A549 (cell line): ENCODE measurements around the gene OLR1. TPM values are rescaled to one million over a fixed set of nuclear protein-coding genes. Genes with fewer than 3 reads are reported as not detected.

ENCODE experiments used
- ATAC-seq, 2 experiments: fragments of 200-7000 bp in 1 of 2; fragments of >200 bp in 1 of 2; cut with Nextera tagmentation in 1 of 2; cut with Tn5 transposase in 1 of 2; 3 replicates each; pipeline versions ENCODE4 v1.8.0 to v1.9.1; 2018 to 2020; ENCODE audit warnings: mild to moderate bottlenecking in 1 of 2, moderate library complexity in 1 of 2
- CTCF ChIA-PET: fragments of 300-600 bp; sonication (Branson Sonifier 250); formaldehyde crosslinking; extraction: SDS; loops from one replicate; lab custom pipeline; 2021; ENCODE audit warnings: antibody characterized with exemption, inconsistent platforms; lab: Yijun Ruan, JAX
- POLR2A ChIA-PET: fragments of 350-600 bp; formaldehyde crosslinking; extraction: SDS; loops from one replicate; lab custom pipeline; 2021; ENCODE audit warnings: antibody characterized with exemption, inconsistent platforms; lab: Yijun Ruan, JAX
- DNase-seq, 2 experiments: peaks; one replicate each; pipeline versions ENCODE4 v3.0.0 to v3.0.0-alpha.2; 2011 to 2016; ENCODE audit warnings: low read depth in 1 of 2, low spot score in 1 of 2
- FAIRE-seq: peaks from 2 replicates; lab custom pipeline; 2011; peaks lifted over from hg19 to GRCh38; lab: Jason Lieb, UNC
- H3K27ac ChIP-seq, 2 experiments: fragments of >200 bp; sonication (Bioruptor Twin); formaldehyde crosslinking; 3 replicates each; pipeline ENCODE4 v1.5.1; 2016 to 2017
- H3K4me1 ChIP-seq: fragments of >200 bp; sonication (Bioruptor Twin); formaldehyde crosslinking; 3 replicates; pipeline ENCODE4 v1.6.1; 2016
- H3K4me2 ChIP-seq: fragments of >200 bp; sonication (Bioruptor Twin); formaldehyde crosslinking; 3 replicates; pipeline ENCODE4 v1.6.1; 2016
- H3K4me3 ChIP-seq: fragments of >200 bp; sonication (Bioruptor Twin); formaldehyde crosslinking; 3 replicates; pipeline ENCODE4 v1.5.1; 2016
- H3K9me3 ChIP-seq: fragments of >200 bp; sonication (Bioruptor Twin); formaldehyde crosslinking; 3 replicates; pipeline ENCODE4 v1.6.1; 2016
- BHLHE40 ChIP-seq: IDR thresholded peaks from 2 replicates; pipeline ENCODE4 v1.6.1; 2012; ENCODE audit warnings: low read depth, low read length, inconsistent platforms
- CBX2 ChIP-seq: fragments of 200-600 bp; sonication (generic); IDR thresholded peaks from 2 replicates; pipeline ENCODE4 v1.6.1; 2016; ENCODE audit warnings: low read depth, mild to moderate bottlenecking, borderline replicate concordance
- CBX8 ChIP-seq: fragments of 200-600 bp; sonication (generic); IDR thresholded peaks from 2 replicates; pipeline ENCODE4 v1.6.1; 2016
- CEBPB ChIP-seq, 2 experiments: fragments of >200 bp in 1 of 2; sonication (Bioruptor Twin) in 1 of 2; formaldehyde crosslinking in 1 of 2; IDR thresholded peaks; 2 replicates each; pipeline ENCODE4 v1.6.1; 2012 to 2016
- CHD2 ChIP-seq: fragments of 150-350 bp; IDR thresholded peaks from 2 replicates; pipeline ENCODE4 v1.6.1; 2014; ENCODE audit warnings: low read length; ENCODE audit not compliant: partially characterized antibody
- CHD4 ChIP-seq: fragments of 200-600 bp; sonication (generic); IDR thresholded peaks from 2 replicates; pipeline ENCODE4 v1.6.1; 2016; ENCODE audit warnings: antibody characterized with exemption, mild to moderate bottlenecking, borderline replicate concordance
- CTCF ChIP-seq: fragments of >200 bp; sonication (Bioruptor Twin); formaldehyde crosslinking; IDR thresholded peaks from 3 replicates; pipeline ENCODE4 v1.5.1; 2016
- EHF ChIP-seq: fragments of 250-450 bp; sonication (Bioruptor Pico); IDR thresholded peaks from 2 replicates; pipeline ENCODE4 v1.5.0; 2020; ENCODE audit warnings: mild to moderate bottlenecking
- FOSL2 ChIP-seq, 2 experiments: fragments of 450-650 bp in 1 of 2; fragments of >200 bp in 1 of 2; sonication (Bioruptor Twin) in 1 of 2; formaldehyde crosslinking; IDR thresholded peaks; 2 replicates each; pipeline versions ENCODE4 v1.5.0 to v1.6.1; 2016 to 2020; ENCODE audit warnings: mild to moderate bottlenecking in 1 of 2, moderate library complexity in 1 of 2
- HOXA7 ChIP-seq: fragments of 250-450 bp; sonication (Bioruptor Pico); IDR thresholded peaks from 2 replicates; pipeline ENCODE4 v1.5.0; 2020; ENCODE audit warnings: mild to moderate bottlenecking, moderate library complexity
- HOXB13 ChIP-seq: fragments of 250-450 bp; sonication (Bioruptor Pico); IDR thresholded peaks from 2 replicates; pipeline ENCODE4 v1.5.0; 2020; ENCODE audit warnings: low read depth, mild to moderate bottlenecking, moderate library complexity
- JUN ChIP-seq, 2 experiments: fragments of >200 bp; sonication (Bioruptor Twin); formaldehyde crosslinking; IDR thresholded peaks; 2 replicates in 1 of 2; 3 replicates in 1 of 2; pipeline ENCODE4 v1.6.1; 2016 to 2017
- KDM1A ChIP-seq: fragments of 200-600 bp; sonication (generic); IDR thresholded peaks from 2 replicates; pipeline ENCODE4 v1.6.1; 2016; ENCODE audit warnings: low read depth, mild to moderate bottlenecking
- MAFK ChIP-seq: fragments of 450-650 bp; IDR thresholded peaks from 2 replicates; pipeline ENCODE4 v1.6.1; 2014; ENCODE audit not compliant: partially characterized antibody
- NPAS2 ChIP-seq: fragments of 250-450 bp; sonication (Bioruptor Pico); IDR thresholded peaks from 2 replicates; pipeline ENCODE4 v1.8.0; 2022; ENCODE audit warnings: mild to moderate bottlenecking, moderate library complexity, borderline replicate concordance
- PHF8 ChIP-seq: fragments of 200-600 bp; sonication (generic); IDR thresholded peaks from 2 replicates; pipeline ENCODE4 v1.6.1; 2016; ENCODE audit warnings: low read depth, mild to moderate bottlenecking, antibody characterized with exemption, moderate library complexity, borderline replicate concordance
- REST ChIP-seq: fragments of 200-600 bp; sonication (generic); IDR thresholded peaks from 2 replicates; pipeline ENCODE4 v1.6.1; 2016; ENCODE audit warnings: antibody characterized with exemption, mild to moderate bottlenecking, moderate library complexity
- SREBF2 ChIP-seq: fragments of 450-650 bp; IDR thresholded peaks from 2 replicates; pipeline ENCODE4 v1.6.1; 2014; ENCODE audit warnings: mild to moderate bottlenecking, moderate library complexity
- ZC3H11A ChIP-seq: fragments of 450-650 bp; IDR thresholded peaks from 2 replicates; pipeline ENCODE4 v1.6.1; 2014; ENCODE audit warnings: antibody characterized with exemption, mild to moderate bottlenecking
- ZFP36 ChIP-seq: fragments of 450-650 bp; IDR thresholded peaks from 2 replicates; pipeline ENCODE4 v1.6.1; 2014; ENCODE audit warnings: borderline replicate concordance; ENCODE audit not compliant: partially characterized antibody
- ZSCAN20 ChIP-seq: fragments of 250-450 bp; sonication (Bioruptor Pico); IDR thresholded peaks from 2 replicates; pipeline ENCODE4 v1.8.0; 2022; ENCODE audit warnings: mild to moderate bottlenecking, moderate library complexity
- WGBS: methylation state at CpG from one replicate; pipeline ENCODE4 v1.1.6; 2017; ENCODE audit errors: missing lambda C conversion rate; 5-methylcytosine and 5-hydroxymethylcytosine counted together
- polyA plus RNA-seq, 4 experiments: library from polyadenylated mRNA; depleted of rRNA in 3 of 4; stranded (reverse); fragments of >200 nt; fragmentation: RNase III in 1 of 4; extraction: RNeasy Plus Mini Kit Qiagen cat#74134 plus additional on column Dnase treatment in 1 of 4; gene quantifications; 2 replicates in 3 of 4; 3 replicates in 1 of 4; pipeline ENCODE4 v1.2.3, GENCODE V29; 2011 to 2017

Gene OLR1
- polyA plus RNA-seq, 2 of the 4 experiments (the other 2 are of a cell fraction) = 0.59 to 0.92 TPM

GRCh38 chr12:10159280-10159679 is 12.7 kb downstream of the OLR1 start:
- no peak overlapping the region for H3K4me2 ChIP-seq
- TF ChIP-seq PHF8 (no peak), CHD2 (no peak), BHLHE40 (no peak), CEBPB (IDR thresholded peaks at IDR 0.05) (no peak), HOXA7 (no peak), NPAS2 (CRISPR knock-in tag) (no peak)
- TF ChIP-seq, all 56 proteins: peak for 0
- H3K4me3 ChIP-seq = no peak overlapping the region
- no peak for DNase-seq
- FAIRE-seq = no peak
- H3K27ac ChIP-seq = no peak overlapping the region
- no peak for ATAC-seq
- no peaks in the 10 kb centered on the region for H3K9me3 ChIP-seq
- POLR2A ChIA-PET = no interaction called here
- WGBS = 61% methylated on average over 3 of the region's 3 CpGs
- CTCF ChIA-PET = interaction anchor here (0.9 to 1.0 kb wide), 3 partner anchors 10 to 20 kb away, joined by 3 read pairs; no protein-coding TSS in a partner anchor
- H3K4me1 ChIP-seq = no peaks in the 10 kb centered on the region

- WGBS = 65% methylated on average over 2 of the region's 2 CpGs
These were observed 13.5 kb downstream of the OLR1 start for GRCh38 chr12:10158406-10158805.

GRCh38 chr12:10155966-10156365 is 16.0 kb downstream of the OLR1 start:
- Histone ChIP-seq H3K4me1 (0 out of 3 replicates have a peak, but pooled peaks cover 4% of the 10 kb centered on the region), H3K4me3 (no peak overlapping the region), H3K4me2 (no peak overlapping the region), H3K27ac (no peak overlapping the region), H3K9me3 (no peaks in the 10 kb centered on the region)
- DNase-seq (no peak), ATAC-seq (no peak), FAIRE-seq (no peak)
- POLR2A ChIA-PET = no interaction called here
- no peak for TF ChIP-seq ZSCAN20 (CRISPR knock-in tag)
- no peak for TF ChIP-seq JUN (IDR thresholded peaks at IDR 0.05)
- no peak for TF ChIP-seq CBX8
- no peak for TF ChIP-seq CTCF
- no peak for TF ChIP-seq CBX2
- no peak for TF ChIP-seq HOXB13 (CRISPR knock-in tag)
- TF ChIP-seq MAFK = no peak
- no peak for TF ChIP-seq ZFP36
- TF ChIP-seq KDM1A = no peak
- 72% methylated on average over 3 of the region's 3 CpGs for WGBS
- CTCF ChIA-PET = interaction anchor here (0.7 to 1.4 kb wide), 2 partner anchors 34 to 211 kb away, joined by 3 to 4 read pairs; no protein-coding TSS in a partner anchor

More at GRCh38 chr12:10158406-10158805, 13.5 kb downstream of the OLR1 start:
- no peak overlapping the region for H3K27ac ChIP-seq
- H3K4me1 ChIP-seq = 0 out of 3 replicates have a peak, but pooled peaks cover 4% of the 10 kb centered on the region
- no peak overlapping the region for H3K4me3 ChIP-seq
- H3K4me2 ChIP-seq = no peak overlapping the region
- FAIRE-seq (no peak), ATAC-seq (no peak), DNase-seq (no peak)
- ChIA-PET POLR2A (no interaction called here), CTCF (no interaction called here)
- TF ChIP-seq SREBF2 (no peak), FOSL2 (IDR thresholded peaks at IDR 0.05) (no peak), FOSL2 (CRISPR knock-in tag; IDR thresholded peaks at IDR 0.05) (no peak), ZC3H11A (no peak), CHD4 (no peak), REST (no peak), ZFP36 (no peak), EHF (no peak), ZSCAN20 (CRISPR knock-in tag) (no peak)
- no peaks in the 10 kb centered on the region for H3K9me3 ChIP-seq
